K562 (cell line): Measurements from ENCODE around the gene TTC39A. TPM values are rescaled to one million over a fixed set of nuclear protein-coding genes. Genes with fewer than 3 reads are reported as not detected.

ENCODE experiments used
- HNRNPH1 ChIP-seq: fragments of 200-400 bp; formaldehyde crosslinking; optimal IDR thresholded peaks from 2 replicates; pipeline ENCODE3; 2017; ENCODE audit warnings: low read depth, mild to moderate bottlenecking, low read length, moderate library complexity
- ZFP1 ChIP-seq: fragments of 450-650 bp; formaldehyde crosslinking; IDR thresholded peaks from 2 replicates; pipeline ENCODE4 v1.4.0; 2020; ENCODE audit warnings: mild to moderate bottlenecking, mixed read lengths
- ZNF551 ChIP-seq: fragments of 250-450 bp; sonication (Bioruptor Pico); IDR thresholded peaks from 2 replicates; pipeline ENCODE4 v1.5.0; 2021; ENCODE audit warnings: mild to moderate bottlenecking, moderate library complexity
- polyA plus RNA-seq, 8 experiments: library from polyadenylated mRNA; depleted of rRNA in 4 of 8; stranded (reverse) in 5 of 8; unstranded in 3 of 8; fragments of >200 nt; fragmentation: Nextera tagmentation in 2 of 8; fragmentation: Illumina TruSeq in 1 of 8; extraction: Ambion mirVana in 2 of 8; extraction: Trizol in 1 of 8; gene quantifications; 2 replicates each; pipeline versions ENCODE4 v1.2.1 to v1.2.3, GENCODE V29; 2011 to 2014; ENCODE audit warnings: inconsistent platforms in 1 of 8, missing spikeins in 1 of 8
- total RNA-seq, 7 experiments: library from RNA; depleted of rRNA in 6 of 7; stranded (reverse); fragments of >200 nt in 6 of 7; fragmentation: Illumina TruSeq in 2 of 7; extraction: Trizol in 2 of 7; gene quantifications; 2 replicates each; pipeline versions ENCODE4 v1.2.1 to v1.2.3, GENCODE V29; 2011 to 2021; ENCODE audit warnings: low replicate concordance in 1 of 7
- TF ChIP-seq, protein P1 (sequence below), 2 experiments: fragments of 450-650 bp; conservative IDR thresholded peaks; 2 replicates each; pipeline ENCODE4 v1.6.1; 2017; ENCODE audit warnings: mild to moderate bottlenecking in 2 of 2, moderate library complexity in 2 of 2
- TF ChIP-seq, protein P2 (sequence below): fragments of 250-450 bp; sonication (Bioruptor Pico); IDR thresholded peaks from 2 replicates; pipeline ENCODE4 v1.5.0; 2020; ENCODE audit warnings: mild to moderate bottlenecking, borderline replicate concordance

TTC39A gene
- total and polyA plus RNA-seq, 9 of the 15 experiments (the other 6 are each of a cell fraction or from before 2014, with no cell fraction given), result 0.18 to 0.82 (median 0.35) TPM

GRCh38 chr1:51298322-51298705 lies 32.0 kb downstream of the TTC39A start (continued):
- TF ChIP-seq, protein P1, sequence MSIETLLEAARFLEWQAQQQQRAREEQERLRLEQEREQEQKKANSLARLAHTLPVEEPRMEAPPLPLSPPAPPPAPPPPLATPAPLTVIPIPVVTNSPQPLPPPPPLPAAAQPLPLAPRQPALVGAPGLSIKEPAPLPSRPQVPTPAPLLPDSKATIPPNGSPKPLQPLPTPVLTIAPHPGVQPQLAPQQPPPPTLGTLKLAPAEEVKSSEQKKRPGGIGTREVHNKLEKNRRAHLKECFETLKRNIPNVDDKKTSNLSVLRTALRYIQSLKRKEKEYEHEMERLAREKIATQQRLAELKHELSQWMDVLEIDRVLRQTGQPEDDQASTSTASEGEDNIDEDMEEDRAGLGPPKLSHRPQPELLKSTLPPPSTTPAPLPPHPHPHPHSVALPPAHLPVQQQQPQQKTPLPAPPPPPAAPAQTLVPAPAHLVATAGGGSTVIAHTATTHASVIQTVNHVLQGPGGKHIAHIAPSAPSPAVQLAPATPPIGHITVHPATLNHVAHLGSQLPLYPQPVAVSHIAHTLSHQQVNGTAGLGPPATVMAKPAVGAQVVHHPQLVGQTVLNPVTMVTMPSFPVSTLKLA (conservative IDR thresholded peaks at IDR 0.05), result no peak
- no peak for TF ChIP-seq HNRNPH1
- TF ChIP-seq, protein P2, sequence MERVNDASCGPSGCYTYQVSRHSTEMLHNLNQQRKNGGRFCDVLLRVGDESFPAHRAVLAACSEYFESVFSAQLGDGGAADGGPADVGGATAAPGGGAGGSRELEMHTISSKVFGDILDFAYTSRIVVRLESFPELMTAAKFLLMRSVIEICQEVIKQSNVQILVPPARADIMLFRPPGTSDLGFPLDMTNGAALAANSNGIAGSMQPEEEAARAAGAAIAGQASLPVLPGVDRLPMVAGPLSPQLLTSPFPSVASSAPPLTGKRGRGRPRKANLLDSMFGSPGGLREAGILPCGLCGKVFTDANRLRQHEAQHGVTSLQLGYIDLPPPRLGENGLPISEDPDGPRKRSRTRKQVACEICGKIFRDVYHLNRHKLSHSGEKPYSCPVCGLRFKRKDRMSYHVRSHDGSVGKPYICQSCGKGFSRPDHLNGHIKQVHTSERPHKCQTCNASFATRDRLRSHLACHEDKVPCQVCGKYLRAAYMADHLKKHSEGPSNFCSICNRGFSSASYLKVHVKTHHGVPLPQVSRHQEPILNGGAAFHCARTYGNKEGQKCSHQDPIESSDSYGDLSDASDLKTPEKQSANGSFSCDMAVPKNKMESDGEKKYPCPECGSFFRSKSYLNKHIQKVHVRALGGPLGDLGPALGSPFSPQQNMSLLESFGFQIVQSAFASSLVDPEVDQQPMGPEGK (CRISPR knock-in tag), result no peak
- no peak for TF ChIP-seq ZFP1
- no peak for TF ChIP-seq ZNF551
